ENCODE results near the gene GNAS-AS1.

GNAS-AS1 gene

GRCh38 chr20:58783511-58784011 is 67.1 kb downstream of the GNAS-AS1 start:
- DNase-seq (ENCODE audit: low read depth, low spot score): no peak

- no peak for DNase-seq (ENCODE audit: low read depth, low spot score)
These were observed 69.6 kb downstream of the GNAS-AS1 start for GRCh38 chr20:58781138-58781537.

- no peak for DNase-seq (ENCODE audit: low read depth, low spot score)
These were observed 71.9 kb downstream of the GNAS-AS1 start for GRCh38 chr20:58778760-58779159.

- DNase-seq (ENCODE audit: low read depth, low spot score): no peak
These were observed 73.0 kb downstream of the GNAS-AS1 start for GRCh38 chr20:58777657-58778056.

- no peak for DNase-seq (ENCODE audit: low read depth, low spot score)
These were observed 74.6 kb downstream of the GNAS-AS1 start for GRCh38 chr20:58776109-58776508.

GRCh38 chr20:58775371-58775770 is 75.3 kb downstream of the GNAS-AS1 start:
- no peak for DNase-seq (ENCODE audit: low read depth, low spot score)

- no peak for DNase-seq (ENCODE audit: low read depth, low spot score)
These were observed 75.9 kb downstream of the GNAS-AS1 start for GRCh38 chr20:58774667-58775263.

- DNase-seq (ENCODE audit: low read depth, low spot score): no peak
These were observed 76.5 kb downstream of the GNAS-AS1 start for GRCh38 chr20:58774214-58774613.

- no peak for DNase-seq (ENCODE audit: low read depth, low spot score)
These were observed 77.9 kb downstream of the GNAS-AS1 start for GRCh38 chr20:58772786-58773185.
